ENCODE data around the gene HBEGF. TPM values are rescaled to one million over a fixed set of nuclear protein-coding genes. Genes with fewer than 3 reads are reported as not detected.
A peak's percentile ranks its signal among the peaks of the same experiment; 100 is the strongest.

Gene HBEGF
- total RNA-seq, 2 donors from 2014 or later, result 1.4 to 2.1 TPM

- TF ChIP-seq CTCF (conservative IDR thresholded peaks at IDR 0.05), result no peak
- H3K36me3 ChIP-seq (ENCODE audit: control insufficient read depth, insufficient read depth, low read length), result peaks cover 22% of the 10 kb centered on the region
- no peak overlapping the region for H3K4me3 Mint-ChIP-seq
- H3K27me3 Mint-ChIP-seq (ENCODE audit: insufficient read depth), result no peaks in the 10 kb centered on the region
- H3K4me3 ChIP-seq (ENCODE audit: low read length), result no peak overlapping the region
- no peak overlapping the region for H3K27ac ChIP-seq (ENCODE audit: low read depth, low read length)
- DNase-seq, result no peak
- peak overlapping the region; percentile 77 for H3K27ac Mint-ChIP-seq
- no peaks in the 10 kb centered on the region for H3K9me3 Mint-ChIP-seq
- H3K4me1 Mint-ChIP-seq, result peaks cover 29% of the 10 kb centered on the region
- WGBS, 2 experiments (ENCODE audit: insufficient coverage in 1 of 2, insufficient read length in 1 of 2), result 86 to 95% methylated on average over 4 to 5 of the region's 5 CpGs
- no peaks in the 10 kb centered on the region for H3K27me3 ChIP-seq (ENCODE audit: control insufficient read depth, insufficient read depth, low read length, poor library complexity, severe bottlenecking)
- no peak overlapping the region for H3K9ac ChIP-seq (ENCODE audit: extremely low read depth, low read length, poor library complexity, severe bottlenecking)
- H3K9me3 ChIP-seq (ENCODE audit: control insufficient read depth, low read length), result no peaks in the 10 kb centered on the region
- peaks cover 17% of the 10 kb centered on the region for H3K36me3 Mint-ChIP-seq (ENCODE audit: low read depth)
- peaks cover 3% of the 10 kb centered on the region for H3K4me1 ChIP-seq (ENCODE audit: control insufficient read depth, insufficient read depth, low read length)
These were observed 47.3 kb downstream of the HBEGF start for GRCh38 chr5:140299056-140299455.

GRCh38 chr5:140298183-140298601 is 48.2 kb downstream of the HBEGF start:
- no peak overlapping the region for H3K4me3 ChIP-seq (ENCODE audit: low read length)
- TF ChIP-seq CTCF (conservative IDR thresholded peaks at IDR 0.05), result no peak
- WGBS, 2 experiments (ENCODE audit: insufficient coverage in 1 of 2, insufficient read length in 1 of 2), result 80 to 97% methylated on average over 1 of the region's 1 CpG
- Mint-ChIP-seq H3K36me3 (ENCODE audit: low read depth) (peaks cover 17% of the 10 kb centered on the region), H3K27ac (peak overlapping the region; percentile 77), H3K27me3 (ENCODE audit: insufficient read depth) (no peaks in the 10 kb centered on the region), H3K9me3 (no peaks in the 10 kb centered on the region), H3K4me3 (no peak overlapping the region), H3K4me1 (peaks cover 36% of the 10 kb centered on the region)
- H3K9me3 ChIP-seq (ENCODE audit: control insufficient read depth, low read length), result no peaks in the 10 kb centered on the region
- no peak for DNase-seq
- H3K9ac ChIP-seq (ENCODE audit: extremely low read depth, low read length, poor library complexity, severe bottlenecking), result no peak overlapping the region
- no peak overlapping the region for H3K27ac ChIP-seq (ENCODE audit: low read depth, low read length)
- peaks cover 22% of the 10 kb centered on the region for H3K36me3 ChIP-seq (ENCODE audit: control insufficient read depth, insufficient read depth, low read length)
- H3K27me3 ChIP-seq (ENCODE audit: control insufficient read depth, insufficient read depth, low read length, poor library complexity, severe bottlenecking), result no peaks in the 10 kb centered on the region
- H3K4me1 ChIP-seq (ENCODE audit: control insufficient read depth, insufficient read depth, low read length), result peaks cover 3% of the 10 kb centered on the region

DNA sequence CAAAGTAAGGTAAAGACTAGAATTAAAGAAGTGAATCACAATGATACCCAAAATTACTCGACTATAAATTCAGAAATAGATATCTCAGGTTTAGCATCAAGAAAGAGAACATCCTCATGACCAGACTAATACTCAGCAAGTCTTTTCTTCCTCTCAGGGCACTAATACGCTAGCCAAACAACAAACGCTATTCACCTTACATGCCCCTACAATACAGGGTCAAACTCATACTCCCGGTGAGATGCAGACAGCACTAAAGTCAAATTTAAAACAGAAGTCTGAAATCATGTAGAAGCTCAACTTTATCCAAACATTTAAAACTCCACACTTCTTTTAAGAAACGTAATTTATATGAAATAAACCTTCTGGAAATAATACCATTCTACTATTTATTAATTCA is 49.1 kb downstream of the HBEGF start:
- H3K27me3 ChIP-seq (ENCODE audit: control insufficient read depth, insufficient read depth, low read length, poor library complexity, severe bottlenecking), result no peaks in the 10 kb centered on the region
- Mint-ChIP-seq H3K36me3 (ENCODE audit: low read depth) (peaks cover 17% of the 10 kb centered on the region), H3K9me3 (no peaks in the 10 kb centered on the region), H3K4me1 (peaks cover 38% of the 10 kb centered on the region), H3K27me3 (ENCODE audit: insufficient read depth) (no peaks in the 10 kb centered on the region), H3K27ac (no peak overlapping the region), H3K4me3 (no peak overlapping the region)
- H3K9ac ChIP-seq (ENCODE audit: extremely low read depth, low read length, poor library complexity, severe bottlenecking), result no peak overlapping the region
- no peak for DNase-seq
- peaks cover 3% of the 10 kb centered on the region for H3K4me1 ChIP-seq (ENCODE audit: control insufficient read depth, insufficient read depth, low read length)
- H3K36me3 ChIP-seq (ENCODE audit: control insufficient read depth, insufficient read depth, low read length), result peaks cover 22% of the 10 kb centered on the region
- TF ChIP-seq CTCF (conservative IDR thresholded peaks at IDR 0.05), result no peak
- H3K4me3 ChIP-seq (ENCODE audit: low read length), result no peak overlapping the region
- no peaks in the 10 kb centered on the region for H3K9me3 ChIP-seq (ENCODE audit: control insufficient read depth, low read length)
- 95 to 100% methylated on average over 5 of the region's 5 CpGs for WGBS, 2 experiments (ENCODE audit: insufficient coverage in 1 of 2, insufficient read length in 1 of 2)
- H3K27ac ChIP-seq (ENCODE audit: low read depth, low read length), result no peak overlapping the region
